H1 (cell line): ENCODE measurements around the gene SART1. TPM values are rescaled to one million over a fixed set of nuclear protein-coding genes. Genes with fewer than 3 reads are reported as not detected.

Experiments used
- BACH1 ChIP-seq: IDR thresholded peaks from 2 replicates; pipeline ENCODE4 v1.6.1; 2012; ENCODE audit warnings: low read length, improper control_type of control experiment
- CHD7 ChIP-seq: fragments of 300-600 bp; sonication (generic); IDR thresholded peaks from 2 replicates; pipeline ENCODE4 v1.7.1; 2012; ENCODE audit warnings: low read length, moderate library complexity, mild to moderate bottlenecking, inconsistent platforms; ENCODE audit not compliant: insufficient replicate concordance
- HDAC6 ChIP-seq: IDR thresholded peaks from one replicate; pipeline ENCODE4 v1.7.1; 2012; ENCODE audit warnings: low read depth, mild to moderate bottlenecking, inconsistent platforms, low read length, moderate library complexity
- SIN3A ChIP-seq, 2 experiments: IDR thresholded peaks in 1 of 2; conservative IDR thresholded peaks in 1 of 2; 2 replicates each; pipeline ENCODE4 v1.6.1; 2011 to 2012; ENCODE audit warnings: low read length in 2 of 2, improper control_type of control experiment in 1 of 2, low read depth in 1 of 2, mild to moderate bottlenecking in 1 of 2
- polyA plus RNA-seq, 7 experiments: library from polyadenylated mRNA; depleted of rRNA in 3 of 7; stranded (reverse) in 5 of 7; unstranded in 2 of 7; fragments of >200 nt in 5 of 7; fragments of 200-250 nt in 2 of 7; gene quantifications; 1 replicate in 5 of 7; 2 replicates in 1 of 7; 4 replicates in 1 of 7; pipeline versions ENCODE4 v1.2.1 to v1.2.3, GENCODE V29; 2011 to 2013; ENCODE audit warnings: missing spikeins in 2 of 7, mixed read lengths in 2 of 7
- total RNA-seq: library from RNA; stranded (reverse); fragmentation: NEBNext Ultra II Directional; extraction: Animal tissue kit (Norgen Biotek cat#: 25700); gene quantifications from 2 replicates; pipeline ENCODE4 v1.2.1, GENCODE V29; 2021
- TF ChIP-seq, protein P1 (sequence below): IDR thresholded peaks from 2 replicates; pipeline ENCODE4 v1.6.1; 2012; ENCODE audit warnings: inconsistent platforms

The SART1 gene
- total and polyA plus RNA-seq, 2 of the 8 experiments (the other 6 are each of a cell fraction or from before 2014, with no cell fraction given), result 9.7 to 46.1 TPM

- no peak for TF ChIP-seq CHD7
- TF ChIP-seq, protein P1, sequence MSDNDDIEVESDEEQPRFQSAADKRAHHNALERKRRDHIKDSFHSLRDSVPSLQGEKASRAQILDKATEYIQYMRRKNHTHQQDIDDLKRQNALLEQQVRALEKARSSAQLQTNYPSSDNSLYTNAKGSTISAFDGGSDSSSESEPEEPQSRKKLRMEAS, result no peak
- no peak for TF ChIP-seq BACH1
- TF ChIP-seq SIN3A (conservative IDR thresholded peaks at IDR 0.05 in 1 of 2, IDR thresholded peaks at IDR 0.05 in 1 of 2; ENCODE audit: low read depth in 1 of 2, low read length in 2 of 2), result no peak
- TF ChIP-seq HDAC6, result no peak
Measured at GRCh38 chr11:66016793-66017177, 55.3 kb downstream of the SART1 start (continued).
